Fibroblast of peridontal ligament (primary cell): ENCODE results near the gene ZNF614.
"Not testable (repeated sequence)": the region's sequence is repeated elsewhere in the genome, so short reads cannot be mapped to it uniquely, and the experiment has no call there.

Source experiments
- DNase-seq: peaks from one replicate; pipeline ENCODE4 v3.0.0-alpha.2; 2010; ENCODE audit errors: extremely low read depth

The ZNF614 gene

DNA sequence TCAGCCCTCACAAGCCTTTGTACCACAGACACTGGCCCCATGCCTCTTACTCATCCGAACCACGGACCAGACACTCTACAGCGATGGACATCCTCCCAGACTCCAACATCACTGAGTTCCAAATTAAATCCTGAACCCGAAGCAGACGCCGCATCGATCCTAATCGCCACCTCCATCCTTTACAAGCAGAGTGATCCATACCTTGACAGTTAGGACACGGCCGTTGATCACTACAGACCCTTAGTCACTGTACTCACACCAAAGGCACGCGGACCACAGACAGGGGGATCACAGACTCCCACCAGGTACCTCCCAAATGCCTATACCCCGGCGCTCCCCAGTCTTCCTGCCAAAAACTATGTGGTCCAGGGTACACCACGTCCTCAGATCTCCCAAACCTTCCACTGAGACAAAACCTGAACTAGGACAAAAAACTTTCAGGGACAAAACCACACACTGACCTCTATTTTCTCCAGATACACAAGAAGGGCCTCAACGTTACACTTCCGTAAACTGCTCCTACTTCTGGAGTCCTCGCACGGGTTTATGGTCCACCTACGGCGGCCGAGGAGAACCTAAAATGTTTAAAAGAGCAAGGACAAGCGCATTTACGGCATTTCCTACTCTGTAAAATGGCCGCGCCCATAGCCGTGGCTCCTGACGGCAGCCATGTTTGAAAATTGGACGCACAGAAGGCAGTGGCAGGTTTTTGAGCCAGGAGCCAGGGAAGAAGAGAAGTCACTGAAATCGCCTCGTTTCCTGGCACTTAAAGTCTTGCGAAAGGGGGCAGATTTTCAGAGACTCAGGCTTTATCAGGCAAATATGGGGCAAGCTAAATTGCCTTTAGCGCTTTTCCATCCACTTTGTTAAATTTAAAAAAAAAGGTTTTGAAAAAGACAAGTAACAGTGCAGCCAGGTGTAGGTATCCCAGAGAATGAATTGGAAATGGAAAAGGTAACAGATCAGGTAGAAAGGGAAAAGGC is 41.6 kb downstream of the ZNF614 start, which contains the start of gene ZNF350:
Gene ZNF350, minus strand, starts transcription at position 532 of the 983 bp plus-strand sequence. CDS start 12,480 bp downstream, outside the sequence.
- peak; percentile 96 for DNase-seq

DNA sequence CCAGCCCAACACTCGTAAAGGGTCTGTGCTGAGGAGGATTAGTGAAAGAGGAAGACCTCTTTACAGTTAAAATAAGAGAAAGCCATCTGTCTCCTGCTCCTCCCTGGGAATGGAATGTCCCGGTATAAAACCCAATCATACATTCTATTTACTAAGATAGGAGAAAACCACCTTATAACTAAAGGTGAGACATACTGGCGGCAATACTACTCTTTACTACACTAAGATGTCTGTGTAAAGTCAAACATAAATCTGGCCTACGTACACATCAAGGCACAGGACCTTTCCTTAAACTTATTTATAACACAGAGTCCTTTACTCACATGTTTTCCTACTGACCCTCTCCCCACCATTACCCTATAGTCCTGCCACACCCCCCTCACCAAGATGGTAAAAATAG is 44.8 kb downstream of the ZNF614 start:
- no peak for DNase-seq

DNA sequence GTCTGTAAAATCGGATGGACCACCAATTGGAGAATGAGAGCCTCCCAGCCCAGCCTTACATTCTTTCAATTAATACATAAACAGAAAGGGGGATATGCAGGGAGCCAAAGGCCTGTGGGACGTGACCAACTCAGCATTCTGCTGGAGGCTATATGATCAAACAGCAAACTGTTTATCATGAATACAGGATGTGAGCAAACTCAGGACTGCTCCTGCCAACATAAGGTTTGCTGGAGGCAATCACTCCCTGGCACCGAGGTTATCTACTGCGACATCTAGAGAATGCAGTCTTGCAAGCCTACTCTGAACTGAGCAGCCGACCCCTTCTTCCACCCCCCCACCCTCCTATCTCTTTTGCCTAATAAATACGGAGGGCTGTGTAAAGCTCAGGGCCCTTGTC is 47.3 kb downstream of the ZNF614 start:
- DNase-seq = not testable (repeated sequence)

DNA sequence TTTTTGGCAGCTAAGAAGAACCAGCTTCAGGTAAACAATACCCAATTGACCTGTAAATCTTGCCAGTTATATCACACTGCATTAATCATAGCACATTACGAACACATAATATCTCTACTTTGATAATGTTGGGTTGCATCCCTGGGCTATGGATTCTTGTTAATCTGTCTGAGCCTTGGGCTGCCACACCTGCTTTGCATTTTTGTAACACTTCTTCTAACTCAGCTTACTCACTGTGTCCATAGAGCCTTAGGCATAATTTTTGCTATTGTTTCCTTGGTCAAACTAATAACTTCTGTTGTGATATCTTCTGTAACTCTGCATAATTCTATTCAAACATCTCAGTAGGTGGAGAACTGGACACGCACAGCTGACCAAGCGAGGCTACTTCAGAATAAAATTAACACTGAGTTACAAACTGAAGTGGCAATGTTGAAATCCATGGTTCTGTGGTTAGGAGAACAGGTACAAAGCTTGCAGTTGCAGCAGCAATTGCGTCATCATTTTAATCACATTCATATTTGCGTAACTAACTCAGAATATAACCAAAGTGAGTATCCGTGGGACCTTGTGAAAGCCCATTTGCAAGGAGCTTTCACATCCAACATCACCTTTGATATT is 48.0 kb downstream of the ZNF614 start:
- DNase-seq = no peak

DNA sequence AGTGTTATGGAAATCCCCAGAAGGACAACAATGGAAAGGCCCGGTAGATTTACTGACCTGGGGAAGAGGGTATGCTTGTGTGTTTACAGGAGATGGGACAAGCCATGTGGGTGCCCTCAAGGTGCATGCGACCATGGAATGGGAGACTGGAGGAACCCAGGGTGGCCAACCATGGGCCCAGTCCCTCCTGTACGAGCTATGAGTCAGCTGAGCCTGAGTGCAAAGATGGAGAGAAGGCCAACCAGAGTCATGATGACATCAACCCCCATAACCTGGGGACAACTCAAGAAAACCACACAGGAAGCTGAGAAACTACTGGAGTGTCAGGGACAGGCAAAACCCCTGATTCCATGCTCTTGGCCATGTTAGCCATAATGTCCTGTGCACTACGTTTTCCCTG is 49.3 kb downstream of the ZNF614 start:
- DNase-seq = no peak

DNA sequence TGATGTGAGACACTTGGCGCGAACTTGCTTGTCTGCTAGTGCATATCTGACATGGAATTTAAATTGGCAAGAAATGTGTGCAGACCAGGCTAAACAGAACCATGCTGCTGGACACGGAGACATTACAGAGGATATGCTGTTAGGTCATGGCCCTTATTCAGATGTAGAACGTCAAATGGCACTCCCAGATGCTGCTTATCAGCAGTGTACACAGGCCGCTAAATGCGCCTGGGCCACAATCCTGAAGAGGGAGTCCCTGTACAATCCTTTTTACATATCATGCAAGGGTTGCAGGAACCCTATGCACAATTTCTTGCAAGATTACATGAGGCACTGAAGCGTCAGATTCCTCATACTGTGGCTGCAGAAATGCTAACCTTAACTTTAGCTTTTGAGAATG is 50.8 kb downstream of the ZNF614 start:
- no peak for DNase-seq

DNA sequence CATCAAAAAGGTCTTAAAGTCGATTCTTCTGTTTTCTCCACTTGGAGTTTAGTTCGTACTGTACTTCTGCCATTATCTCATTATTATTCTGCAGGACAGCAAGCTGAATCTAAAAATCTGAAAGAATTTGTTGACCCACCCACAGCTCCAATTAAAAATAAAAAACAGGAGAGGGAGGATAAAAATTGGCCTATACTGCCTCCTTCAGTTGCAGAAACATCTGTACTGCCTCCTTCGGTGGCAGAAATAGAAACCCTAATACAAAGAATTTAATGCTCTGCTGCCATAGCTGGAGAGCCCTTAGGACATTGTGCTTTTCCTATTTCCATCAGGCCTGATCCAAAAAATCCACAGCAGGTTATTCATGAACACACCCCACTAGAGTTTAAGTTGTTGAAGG is 51.3 kb downstream of the ZNF614 start:
- DNase-seq = no peak

DNA sequence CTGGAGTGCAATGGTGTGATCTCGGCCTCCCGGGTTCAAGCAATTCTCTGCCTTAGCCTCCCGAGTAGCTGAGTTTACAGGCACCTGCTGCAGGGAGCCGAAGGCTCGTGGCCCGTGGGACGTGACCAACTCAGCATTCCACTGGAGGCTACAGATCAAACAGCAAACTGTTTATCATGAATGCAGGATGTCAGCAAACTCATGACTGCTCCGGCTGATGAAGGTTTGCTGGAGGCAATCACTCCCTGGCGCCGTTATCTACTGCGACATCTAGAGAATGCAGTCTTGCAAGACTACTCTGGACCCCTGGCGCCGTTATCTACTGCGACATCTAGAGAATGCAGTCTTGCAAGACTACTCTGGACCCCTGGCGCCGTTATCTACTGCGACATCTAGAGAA is 52.4 kb downstream of the ZNF614 start:
- DNase-seq = not testable (repeated sequence)

DNA sequence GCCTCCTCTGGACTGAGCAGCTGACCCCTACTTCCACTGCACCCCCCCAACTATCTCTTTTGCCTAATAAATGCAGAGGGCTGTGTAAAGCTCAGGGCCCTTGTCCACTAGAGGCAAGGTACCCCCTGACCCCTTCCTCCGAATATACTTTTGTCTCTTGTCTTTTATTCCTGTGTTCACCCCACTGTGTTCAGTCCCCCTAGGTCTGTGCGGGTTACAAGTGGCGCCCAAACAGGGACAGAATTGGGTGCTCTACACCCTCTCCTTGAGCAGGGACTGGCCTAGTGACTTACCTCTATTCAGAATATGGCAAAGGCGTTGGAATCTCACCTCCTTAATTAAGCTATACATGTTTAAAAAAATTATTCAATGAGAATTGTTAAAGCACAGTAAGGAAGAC is 56.6 kb downstream of the ZNF614 start:
- peak; percentile 13 for DNase-seq

DNA sequence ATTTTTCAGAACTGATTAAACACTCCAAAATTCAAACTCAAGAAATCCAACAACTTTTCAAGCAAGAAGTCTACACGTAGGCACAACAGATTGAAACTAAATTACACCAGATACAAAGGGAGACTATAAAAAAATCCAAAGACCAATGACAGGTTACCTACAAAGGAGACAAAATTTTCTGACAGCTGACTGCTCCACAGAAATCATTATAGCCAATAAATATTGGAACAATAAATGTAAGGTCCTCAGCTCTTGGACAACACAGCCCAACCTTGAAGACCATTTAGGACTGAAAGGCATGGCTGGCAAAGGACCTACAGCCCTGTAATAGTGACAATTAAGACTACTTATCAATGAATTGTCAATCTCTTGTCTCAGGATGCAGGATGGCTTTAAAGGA is 57.5 kb downstream of the ZNF614 start:
- DNase-seq = no peak

DNA sequence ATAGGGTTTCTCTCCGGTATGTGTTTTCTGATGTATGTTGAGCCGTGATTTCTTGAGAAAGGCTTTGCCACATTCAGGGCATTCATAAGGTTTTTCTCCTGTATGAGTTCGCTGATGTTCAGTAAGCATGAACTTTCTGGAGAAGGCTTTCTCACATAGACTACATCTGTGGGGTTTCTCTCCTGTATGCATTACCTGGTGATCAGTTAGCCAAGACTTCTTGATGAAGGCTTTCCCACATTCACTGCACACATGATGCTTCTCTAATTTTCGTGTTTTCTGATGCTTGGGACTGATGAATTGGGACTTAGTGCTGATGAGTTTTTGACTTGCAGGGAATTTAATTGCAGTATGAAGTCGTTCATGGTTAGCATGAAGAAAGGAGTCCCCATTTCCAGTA is 62.6 kb downstream of the ZNF614 start:
- DNase-seq = no peak
